ENCODE measurements around the gene PTGER1.

DNA sequence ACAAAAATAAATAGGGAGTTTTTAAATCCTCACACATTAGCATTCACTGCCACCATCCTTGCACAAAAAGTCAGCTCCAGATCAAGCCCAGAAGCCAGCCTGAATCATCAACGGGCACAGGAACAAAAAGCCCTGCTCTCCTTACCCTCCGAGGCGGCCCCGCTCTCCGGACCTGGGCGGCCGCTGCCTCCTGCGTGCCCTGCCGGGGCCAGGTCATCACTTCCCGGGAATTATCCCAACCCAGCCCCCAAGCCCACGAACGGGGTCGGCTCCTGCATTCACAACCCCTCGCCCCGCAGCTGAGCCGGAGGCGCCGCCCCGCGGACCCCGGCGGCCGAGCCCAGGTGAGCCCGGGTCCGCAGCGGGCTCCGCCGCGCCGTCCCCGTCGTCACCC lies 42.3 kb upstream of the PTGER1 start:
- TF ChIP-seq CTCF (IDR thresholded peaks at IDR 0.05; ENCODE audit: low read depth, low read length, poor library complexity, severe bottlenecking) (no peak), EZH2phosphoT487 (IDR thresholded peaks at IDR 0.05; ENCODE audit: borderline replicate concordance, low read length) (no peak)
